B cell (primary cell): ENCODE data around the gene AAK1. TPM values are rescaled to one million over a fixed set of nuclear protein-coding genes. Genes with fewer than 3 reads are reported as not detected.

ENCODE experiments used
- ATAC-seq: fragments of 200-7000 bp; cut with Tn5 transposase; one replicate; pipeline ENCODE4 v1.10.0; 2021; ENCODE audit warnings: low read depth, mild to moderate bottlenecking, moderate number of reproducible peaks, moderate library complexity
- CTCF ChIA-PET: fragments of 350-600 bp; sonication (Branson Sonifier 250); formaldehyde crosslinking; loops from one replicate; lab custom pipeline; 2021; ENCODE audit warnings: antibody characterized with exemption, inconsistent platforms; lab: Charles Lee
- POLR2A ChIA-PET: fragments of 350-600 bp; sonication (Branson Sonifier 250); formaldehyde crosslinking; loops from one replicate; lab custom pipeline; 2021; ENCODE audit warnings: antibody characterized with exemption; lab: Charles Lee
- DNase-seq: peaks from one replicate; pipeline ENCODE4 v3.0.0; 2013
- H2AFZ ChIP-seq: 2 replicates; pipeline ENCODE4 v1.6.1; 2012; ENCODE audit warnings: mild to moderate bottlenecking, low read depth, low read length; ENCODE audit not compliant: insufficient read depth, poor library complexity, severe bottlenecking
- H3K27ac ChIP-seq, 2 donors: 1 replicate in 1 of 2; 2 replicates in 1 of 2; pipeline ENCODE4 v1.5.1; 2012 to 2013; ENCODE audit warnings: low read length in 2 of 2, mild to moderate bottlenecking in 2 of 2, moderate library complexity in 1 of 2
- H3K27me3 ChIP-seq, 4 experiments: fragments of 200-600 bp in 1 of 4; sonication (generic) in 1 of 4; replicated peaks in 1 of 4; 1 replicate in 2 of 4; 2 replicates in 2 of 4; pipeline versions ENCODE4 v1.6.1 to v1.7.0; 2013 to 2016; ENCODE audit warnings: low read length in 3 of 4, mild to moderate bottlenecking in 2 of 4, mixed read lengths in 1 of 4, moderate library complexity in 1 of 4; ENCODE audit not compliant: insufficient read depth in 4 of 4, control insufficient read depth in 3 of 4; ENCODE audit errors: control extremely low read depth in 1 of 4
- H3K36me3 ChIP-seq, 2 experiments: replicated peaks in 1 of 2; 1 replicate in 1 of 2; 2 replicates in 1 of 2; pipeline versions ENCODE4 v1.6.1 to v1.7.1; 2013; ENCODE audit warnings: low read length in 1 of 2; ENCODE audit not compliant: insufficient read depth in 2 of 2, control insufficient read depth in 1 of 2; ENCODE audit errors: control extremely low read depth in 1 of 2, extremely low read depth in 1 of 2
- H3K4me1 ChIP-seq, 2 donors: fragments of 200-600 bp in 1 of 2; sonication (generic) in 1 of 2; 1 replicate in 1 of 2; 2 replicates in 1 of 2; pipeline versions ENCODE4 v1.5.1 to v1.6.1; 2013 to 2017; ENCODE audit warnings: low read length in 2 of 2; ENCODE audit not compliant: control insufficient read depth in 2 of 2, insufficient read depth in 2 of 2
- H3K4me2 ChIP-seq: replicated peaks from 2 replicates; pipeline ENCODE3; 2012; ENCODE audit warnings: mild to moderate bottlenecking, low read depth, low read length; ENCODE audit not compliant: poor library complexity, severe bottlenecking
- H3K4me3 ChIP-seq, 5 experiments: fragments of 200-600 bp in 1 of 5; sonication (generic) in 1 of 5; 1 replicate in 3 of 5; 2 replicates in 2 of 5; pipeline versions ENCODE4 v1.5.1 to v1.7.0; 2011 to 2016; ENCODE audit warnings: low read length in 4 of 5, mild to moderate bottlenecking in 4 of 5, low read depth in 2 of 5, control low read depth in 1 of 5, moderate library complexity in 1 of 5; ENCODE audit not compliant: insufficient read depth in 1 of 5; ENCODE audit errors: control extremely low read depth in 1 of 5, extremely low read depth in 1 of 5
- H3K79me2 ChIP-seq: fragments of 200-600 bp; sonication (generic); one replicate; pipeline ENCODE4 v1.6.0; 2016; ENCODE audit warnings: low read length; ENCODE audit not compliant: control insufficient read depth, insufficient read depth
- H3K9ac ChIP-seq: fragments of 200-600 bp; sonication (generic); 2 replicates; pipeline ENCODE4 v1.6.1; 2017; ENCODE audit warnings: mild to moderate bottlenecking, low read length, moderate library complexity
- H3K9me3 ChIP-seq, 3 donors: one replicate each; pipeline versions ENCODE4 v1.6.1 to v1.7.1; 2013; ENCODE audit warnings: low read length in 2 of 3; ENCODE audit not compliant: control insufficient read depth in 2 of 3, insufficient read depth in 1 of 3; ENCODE audit errors: control extremely low read depth in 1 of 3
- H4K20me1 ChIP-seq: 2 replicates; pipeline ENCODE4 v1.6.0; 2012; ENCODE audit warnings: mild to moderate bottlenecking, low read length; ENCODE audit not compliant: insufficient read depth, control insufficient read depth, poor library complexity, severe bottlenecking
- H3K27ac Mint-ChIP-seq: one replicate; pipeline ENCODE4 v1.8.0; 2021; ENCODE audit warnings: mixed read lengths
- H3K27me3 Mint-ChIP-seq: one replicate; pipeline ENCODE4 v1.8.0; 2021; ENCODE audit warnings: mixed read lengths
- H3K4me1 Mint-ChIP-seq: one replicate; pipeline ENCODE4 v1.8.0; 2021; ENCODE audit warnings: mixed read lengths
- H3K4me3 Mint-ChIP-seq: one replicate; pipeline ENCODE4 v1.8.0; 2021; ENCODE audit warnings: mixed read lengths
- H3K9me3 Mint-ChIP-seq: one replicate; pipeline ENCODE4 v1.8.0; 2022; ENCODE audit warnings: mixed read lengths; ENCODE audit not compliant: insufficient read depth
- CTCF ChIP-seq: fragments of 200-600 bp; IDR thresholded peaks from one replicate; pipeline ENCODE4 v1.8.0; 2022; ENCODE audit warnings: antibody characterized with exemption, mild to moderate bottlenecking
- EZH2 ChIP-seq: IDR thresholded peaks from 2 replicates; pipeline ENCODE4 v1.6.1; 2012; ENCODE audit warnings: borderline replicate concordance, low read depth, mild to moderate bottlenecking, moderate library complexity, low read length; ENCODE audit not compliant: insufficient read depth, poor library complexity, severe bottlenecking
- WGBS: methylation state at CpG from one replicate; pipeline ENCODE4 v1.1.5; 2013; ENCODE audit warnings: missing lambda C conversion rate; ENCODE audit not compliant: insufficient coverage; 5-methylcytosine and 5-hydroxymethylcytosine counted together
- intact Hi-C: fragments of 100-400 bp; cut with micrococcal nuclease; formaldehyde crosslinking; loops from one replicate; pipeline ENCODE4 v1.10.0; 2022
- polyA plus RNA-seq: library from polyadenylated mRNA; depleted of rRNA; stranded (reverse); fragments of >200 nt; gene quantifications from 2 replicates; pipeline ENCODE4 v1.2.3, GENCODE V29; 2012
- total RNA-seq, 2 donors: library from RNA; stranded (reverse); fragments of 120-200 nt in 1 of 2; gene quantifications; 1 replicate in 1 of 2; 2 replicates in 1 of 2; pipeline versions ENCODE4 v1.2.3 to v1.2.4, GENCODE V29; 2013 to 2022

The AAK1 gene
- total and polyA plus RNA-seq, 2 donors (not counting 1 experiment from before 2014, with no cell fraction given) = 2.4 to 7.2 TPM

DNA sequence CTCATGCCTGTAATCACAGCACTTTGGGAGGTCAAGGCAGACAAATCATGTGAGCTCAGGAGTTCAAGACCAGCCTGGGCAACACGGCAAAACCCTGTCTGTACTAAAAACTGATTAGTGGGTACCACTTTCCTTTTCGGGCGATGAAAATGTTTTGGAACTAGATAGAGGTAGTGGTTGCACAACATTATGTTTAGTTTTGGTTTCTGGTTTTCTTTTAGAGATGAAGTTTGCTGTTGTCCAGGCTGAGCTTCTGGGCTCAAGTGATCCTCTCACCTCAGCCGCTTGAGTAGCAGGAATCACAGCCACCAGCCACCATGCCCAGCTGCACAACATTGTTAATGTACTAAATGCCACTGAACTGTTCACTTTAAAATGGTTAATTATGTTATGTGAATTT, 27.6 kb downstream of the AAK1 start:
- no peak overlapping the region for H2AFZ ChIP-seq
- no peak overlapping the region for H3K9ac ChIP-seq
- H3K79me2 ChIP-seq = peaks cover 11% of the 10 kb centered on the region
- intact Hi-C loops = no loop called here
- H3K9me3 ChIP-seq = peaks cover 0 to 8% (median 0%) of the 10 kb centered on the region in 3 donors
- WGBS = 62% methylated on average over 2 of the region's 4 CpGs
- H3K4me3 ChIP-seq = no peak overlapping the region
- no peaks in the 10 kb centered on the region for H3K36me3 ChIP-seq
- ATAC-seq (no peak), DNase-seq (no peak)
- Mint-ChIP-seq H3K9me3 (no peaks in the 10 kb centered on the region), H3K4me3 (no peak overlapping the region), H3K4me1 (no peaks in the 10 kb centered on the region), H3K27ac (no peak overlapping the region), H3K27me3 (peaks cover 5% of the 10 kb centered on the region)
- H4K20me1 ChIP-seq = no peaks in the 10 kb centered on the region
- TF ChIP-seq CTCF = no peak
- no peak for TF ChIP-seq EZH2
- no peak overlapping the region for H3K4me2 ChIP-seq
- POLR2A ChIA-PET = no interaction called here
- H3K27me3 ChIP-seq = peaks cover 0 to 16% (median 6%) of the 10 kb centered on the region in 4 experiments
- CTCF ChIA-PET = no interaction called here
- H3K4me1 ChIP-seq = peaks cover 0 to 5% of the 10 kb centered on the region in 2 donors
- no peak overlapping the region for H3K27ac ChIP-seq

DNA sequence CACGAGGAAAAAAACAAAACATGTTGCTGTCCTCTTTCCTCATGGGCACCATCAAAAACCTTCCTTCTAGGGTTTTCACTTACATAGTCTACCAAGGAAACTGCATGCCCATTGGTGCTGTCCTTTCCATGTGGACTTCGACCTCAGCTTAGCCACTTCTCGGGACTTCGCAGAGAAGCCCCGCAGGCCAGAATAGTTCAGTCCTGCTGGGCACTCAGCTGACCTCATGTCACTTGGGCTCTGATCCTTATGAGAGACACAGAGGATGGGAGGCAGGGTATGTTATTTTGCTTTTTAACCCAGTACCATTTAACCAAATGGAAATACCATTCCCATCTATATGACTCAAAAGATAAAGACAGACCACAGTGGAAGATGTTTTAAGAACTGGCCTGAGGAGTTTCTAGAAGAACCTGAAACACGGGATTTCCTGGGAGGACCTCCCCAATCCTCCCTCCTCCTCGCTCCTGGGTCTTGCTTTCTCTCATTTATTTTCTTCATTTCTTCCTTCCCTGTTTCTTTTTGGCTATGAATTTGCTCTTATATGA, 28.4 kb downstream of the AAK1 start:
- H3K9me3 ChIP-seq = peaks cover 0 to 8% (median 0%) of the 10 kb centered on the region in 3 donors
- Mint-ChIP-seq H3K9me3 (no peaks in the 10 kb centered on the region), H3K4me1 (no peaks in the 10 kb centered on the region), H3K4me3 (no peak overlapping the region), H3K27me3 (peaks cover 7% of the 10 kb centered on the region), H3K27ac (no peak overlapping the region)
- TF ChIP-seq CTCF (no peak), EZH2 (no peak)
- H3K4me2 ChIP-seq = no peak overlapping the region
- DNase-seq (no peak), ATAC-seq (no peak)
- peaks cover 11% of the 10 kb centered on the region for H3K79me2 ChIP-seq
- no peak overlapping the region for H3K4me3 ChIP-seq
- H3K27ac ChIP-seq = no peak overlapping the region
- H2AFZ ChIP-seq = no peak overlapping the region
- peaks cover 0 to 5% of the 10 kb centered on the region in 2 donors for H3K4me1 ChIP-seq
- H3K27me3 ChIP-seq = peaks cover 0 to 14% (median 6%) of the 10 kb centered on the region in 4 experiments
- H3K36me3 ChIP-seq = no peaks in the 10 kb centered on the region
- 95% methylated on average over 4 of the region's 7 CpGs for WGBS
- no peaks in the 10 kb centered on the region for H4K20me1 ChIP-seq
- ChIA-PET POLR2A (no interaction called here), CTCF (no interaction called here)
- H3K9ac ChIP-seq = no peak overlapping the region
- intact Hi-C loops = no loop called here
